GM12875 (cell line): Measurements from ENCODE around the gene RAB31.

Experiments
- H3K4me3 ChIP-seq: one replicate; pipeline ENCODE4 v1.5.1; 2011; ENCODE audit warnings: low read depth, low read length, control low read depth
- TF ChIP-seq, protein P1 (sequence below): IDR thresholded peaks from 2 replicates; pipeline ENCODE4 v1.5.1; 2011; ENCODE audit warnings: low read depth, mild to moderate bottlenecking, control low read depth, inconsistent platforms, low read length, moderate library complexity, borderline replicate concordance; ENCODE audit not compliant: insufficient read depth

Gene RAB31

DNA sequence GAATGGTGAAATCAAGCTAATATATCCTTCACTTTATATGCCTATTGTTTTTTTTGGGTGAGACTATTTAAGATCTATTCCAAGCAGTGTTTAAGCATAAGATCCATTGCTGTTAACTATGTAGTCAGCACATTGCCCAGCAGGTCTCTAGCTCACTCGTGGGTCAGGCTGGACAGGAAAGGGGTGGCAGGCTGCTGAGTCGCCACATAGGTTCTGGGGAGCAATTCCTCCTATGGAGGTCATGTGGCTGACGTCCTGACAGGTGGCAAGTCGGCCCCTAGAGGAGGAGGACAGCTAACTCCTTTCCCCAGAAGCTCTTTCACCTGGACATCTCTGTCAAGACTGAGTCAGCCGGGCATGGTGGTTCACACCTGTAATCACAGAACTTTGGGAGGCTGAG lies 13.9 kb upstream of the RAB31 start:
- H3K4me3 ChIP-seq, result no peak overlapping the region
- TF ChIP-seq, protein P1, sequence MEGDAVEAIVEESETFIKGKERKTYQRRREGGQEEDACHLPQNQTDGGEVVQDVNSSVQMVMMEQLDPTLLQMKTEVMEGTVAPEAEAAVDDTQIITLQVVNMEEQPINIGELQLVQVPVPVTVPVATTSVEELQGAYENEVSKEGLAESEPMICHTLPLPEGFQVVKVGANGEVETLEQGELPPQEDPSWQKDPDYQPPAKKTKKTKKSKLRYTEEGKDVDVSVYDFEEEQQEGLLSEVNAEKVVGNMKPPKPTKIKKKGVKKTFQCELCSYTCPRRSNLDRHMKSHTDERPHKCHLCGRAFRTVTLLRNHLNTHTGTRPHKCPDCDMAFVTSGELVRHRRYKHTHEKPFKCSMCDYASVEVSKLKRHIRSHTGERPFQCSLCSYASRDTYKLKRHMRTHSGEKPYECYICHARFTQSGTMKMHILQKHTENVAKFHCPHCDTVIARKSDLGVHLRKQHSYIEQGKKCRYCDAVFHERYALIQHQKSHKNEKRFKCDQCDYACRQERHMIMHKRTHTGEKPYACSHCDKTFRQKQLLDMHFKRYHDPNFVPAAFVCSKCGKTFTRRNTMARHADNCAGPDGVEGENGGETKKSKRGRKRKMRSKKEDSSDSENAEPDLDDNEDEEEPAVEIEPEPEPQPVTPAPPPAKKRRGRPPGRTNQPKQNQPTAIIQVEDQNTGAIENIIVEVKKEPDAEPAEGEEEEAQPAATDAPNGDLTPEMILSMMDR, result no peak

DNA sequence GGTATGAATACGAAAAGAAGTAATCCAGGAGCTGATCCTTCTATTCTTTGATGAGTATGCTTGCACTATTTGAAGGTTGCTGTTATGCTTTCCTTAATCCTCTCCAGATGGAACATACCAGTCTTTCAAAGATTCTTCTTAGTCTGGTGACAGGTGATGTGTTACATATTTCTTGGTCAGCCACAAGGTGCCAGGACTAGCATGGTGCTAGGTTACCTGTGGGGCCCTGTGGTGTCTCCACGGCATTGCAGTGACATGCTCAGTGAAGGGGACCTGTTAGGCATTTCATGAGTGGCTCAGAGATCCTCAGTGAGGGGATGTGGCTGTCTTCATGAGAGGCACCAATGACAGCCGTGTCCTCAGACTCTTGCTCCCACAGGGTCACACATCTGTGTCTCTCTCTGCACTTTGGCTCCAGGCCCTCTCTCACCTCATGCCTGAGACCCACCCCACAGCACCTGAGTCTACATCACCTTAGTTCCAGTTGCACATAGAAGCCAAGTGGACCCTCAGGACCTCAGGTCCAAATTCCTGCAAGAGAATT lies 13.1 kb upstream of the RAB31 start:
- TF ChIP-seq, protein P1, result no peak
- H3K4me3 ChIP-seq, result no peak overlapping the region

DNA sequence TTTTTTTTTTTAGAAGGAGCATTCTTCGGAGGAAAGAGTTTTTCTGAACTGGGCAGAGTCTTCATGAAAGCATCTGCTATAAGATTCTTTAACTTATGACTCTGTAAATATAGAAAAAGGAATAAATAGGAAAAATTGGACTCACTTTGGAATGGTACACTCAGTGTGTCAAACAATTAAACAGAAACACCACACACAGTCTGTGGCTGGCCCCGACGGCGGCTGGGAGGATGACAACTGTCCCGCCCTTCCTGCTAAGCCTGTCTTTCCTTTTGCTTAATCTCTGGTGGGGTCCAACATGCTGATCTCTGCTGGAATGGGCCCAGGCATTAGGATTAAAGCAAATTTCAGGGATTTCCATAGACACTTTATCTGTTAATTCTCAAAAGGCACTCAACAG lies 12.5 kb upstream of the RAB31 start:
- TF ChIP-seq, protein P1, result no peak
- no peak overlapping the region for H3K4me3 ChIP-seq

DNA sequence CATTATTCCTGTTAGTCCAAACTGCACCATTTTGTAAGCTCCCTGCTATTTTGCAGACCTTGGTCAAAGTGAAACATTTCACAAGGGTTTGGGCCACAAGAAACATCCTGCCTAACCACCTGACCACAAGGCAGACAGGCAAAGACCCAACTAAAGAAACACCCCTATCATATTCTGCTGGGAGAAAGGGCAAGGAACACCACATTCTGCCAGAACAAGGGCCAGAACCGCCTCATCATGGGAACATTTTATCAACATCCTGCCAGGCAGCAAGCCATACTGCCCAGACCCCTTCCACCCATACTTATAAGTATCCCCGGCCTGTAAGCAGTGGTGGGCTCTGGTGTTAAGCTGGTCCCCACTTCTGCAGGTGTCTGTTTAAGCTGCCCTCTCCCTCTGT lies 12.0 kb upstream of the RAB31 start:
- no peak overlapping the region for H3K4me3 ChIP-seq
- TF ChIP-seq, protein P1, result no peak

DNA sequence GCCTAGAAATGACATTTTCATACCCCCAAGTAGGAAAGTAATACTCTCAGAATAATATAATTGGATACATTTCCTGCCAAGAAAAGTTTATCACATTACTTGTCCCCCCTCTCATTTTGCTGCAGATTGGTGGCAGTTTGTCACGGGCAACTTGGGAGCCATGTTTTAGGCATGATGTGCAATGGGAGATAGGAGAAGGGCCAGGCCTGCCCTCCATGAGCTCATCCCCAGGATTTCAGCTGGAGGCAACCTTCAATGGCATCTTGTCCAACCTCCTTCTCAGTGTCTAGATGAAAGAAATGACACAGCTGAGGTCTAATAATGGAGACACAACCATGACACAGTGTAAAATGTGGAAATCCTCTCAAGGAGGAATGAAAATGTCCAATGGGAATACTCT lies 11.4 kb upstream of the RAB31 start:
- TF ChIP-seq, protein P1, result no peak
- H3K4me3 ChIP-seq, result no peak overlapping the region

DNA sequence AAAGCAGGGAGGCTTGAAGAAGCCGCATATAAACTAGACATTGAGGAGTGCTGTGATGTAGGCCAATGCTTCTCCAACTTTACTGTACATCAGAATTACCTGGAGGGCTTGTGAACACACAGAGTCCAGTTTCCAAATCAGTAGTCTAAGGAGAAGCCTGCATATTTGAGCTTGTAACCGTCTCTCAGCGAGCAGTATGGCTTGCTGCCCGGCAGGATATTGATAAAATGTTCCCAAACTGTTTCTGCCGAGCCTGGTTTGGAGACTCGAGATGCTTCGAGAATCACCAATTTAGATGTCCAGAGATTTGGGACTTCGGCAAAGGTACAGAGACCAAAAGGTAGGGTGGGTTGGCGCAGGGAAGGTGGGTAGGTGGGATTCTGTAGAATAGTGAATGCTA lies 11.0 kb upstream of the RAB31 start:
- TF ChIP-seq, protein P1, result no peak
- no peak overlapping the region for H3K4me3 ChIP-seq

DNA sequence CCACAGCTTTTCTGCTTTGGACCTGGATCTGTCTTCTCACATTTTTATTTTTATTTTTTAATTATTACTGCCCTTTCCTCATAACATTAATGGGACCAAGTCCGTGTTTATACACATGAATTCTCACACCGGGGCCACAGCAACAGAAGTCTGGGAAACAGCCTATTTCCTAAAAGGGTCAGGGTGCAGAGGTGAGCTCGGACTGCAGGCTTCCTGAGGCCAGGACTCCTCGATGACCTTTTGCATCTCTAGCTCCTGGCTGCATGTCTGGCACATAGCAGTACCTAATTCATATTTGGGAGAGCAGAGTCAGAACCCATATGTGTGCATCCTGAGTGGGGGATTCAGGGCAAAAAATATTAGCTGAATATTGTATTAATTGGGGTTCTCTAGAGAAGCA lies 9.6 kb upstream of the RAB31 start:
- TF ChIP-seq, protein P1, result no peak
- H3K4me3 ChIP-seq, result no peak overlapping the region
